Tibial nerve (tissue), 4 donors: ENCODE data around the gene TLR6. TPM values are rescaled to one million over a fixed set of nuclear protein-coding genes. Genes with fewer than 3 reads are reported as not detected.

Experiments used
- DNase-seq, 2 donors: peaks; one replicate each; pipeline ENCODE4 v3.0.0-alpha.2; 2019; ENCODE audit warnings: low spot score in 2 of 2
- H3K27ac ChIP-seq, 4 donors: fragments of 200-600 bp; sonication (generic) in 3 of 4; one replicate each; pipeline ENCODE4 v1.5.1; 2017 to 2019; ENCODE audit warnings: mild to moderate bottlenecking in 1 of 4
- H3K27me3 ChIP-seq, 2 donors: fragments of 200-600 bp; sonication (generic) in 1 of 2; one replicate each; pipeline versions ENCODE4 v1.5.1 to v1.6.0; 2017 to 2019
- H3K36me3 ChIP-seq, 3 donors: fragments of 200-600 bp; sonication (generic); one replicate each; pipeline ENCODE4 v1.5.1; 2018 to 2019
- H3K4me1 ChIP-seq, 4 donors: fragments of 200-600 bp; sonication (generic) in 3 of 4; one replicate each; pipeline ENCODE4 v1.5.1; 2017 to 2019
- H3K4me3 ChIP-seq, 4 donors: fragments of 200-600 bp; sonication (generic) in 3 of 4; one replicate each; pipeline ENCODE4 v1.5.1; 2017 to 2019; ENCODE audit warnings: mild to moderate bottlenecking in 1 of 4, moderate library complexity in 1 of 4
- H3K9me3 ChIP-seq, 4 donors: fragments of 200-600 bp; sonication (generic) in 3 of 4; one replicate each; pipeline ENCODE4 v1.5.1; 2017 to 2019
- CTCF ChIP-seq, 5 experiments: fragments of 200-600 bp in 3 of 5; fragments of 450-650 bp in 2 of 5; sonication (generic) in 3 of 5; IDR thresholded peaks; one replicate each; pipeline ENCODE4 v1.5.1; 2016 to 2019; ENCODE audit warnings: antibody characterized with exemption in 5 of 5, mild to moderate bottlenecking in 3 of 5, moderate library complexity in 2 of 5
- EP300 ChIP-seq, 2 donors: sonication (generic); formaldehyde crosslinking; IDR thresholded peaks; one replicate each; pipeline ENCODE4 v1.6.1; 2017; ENCODE audit warnings: antibody characterized with exemption in 2 of 2, mild to moderate bottlenecking in 1 of 2
- POLR2A ChIP-seq, 2 donors: fragments of 450-650 bp; IDR thresholded peaks; one replicate each; pipeline ENCODE4 v1.6.1; 2017; ENCODE audit warnings: antibody characterized with exemption in 2 of 2, mild to moderate bottlenecking in 2 of 2, moderate library complexity in 2 of 2
- WGBS, 2 donors: methylation state at CpG; one replicate each; pipeline ENCODE4 v1.1.5; 2018; 5-methylcytosine and 5-hydroxymethylcytosine counted together
- total RNA-seq, 4 donors: library from RNA; depleted of rRNA; stranded (reverse); fragments of >200 nt; gene quantifications; one replicate each; pipeline ENCODE4 v1.1.0, GENCODE V29; 2016

TLR6 gene
- total RNA-seq, 4 donors from 2014 or later, result 4.2 to 8.6 (median 5.2) TPM

DNA sequence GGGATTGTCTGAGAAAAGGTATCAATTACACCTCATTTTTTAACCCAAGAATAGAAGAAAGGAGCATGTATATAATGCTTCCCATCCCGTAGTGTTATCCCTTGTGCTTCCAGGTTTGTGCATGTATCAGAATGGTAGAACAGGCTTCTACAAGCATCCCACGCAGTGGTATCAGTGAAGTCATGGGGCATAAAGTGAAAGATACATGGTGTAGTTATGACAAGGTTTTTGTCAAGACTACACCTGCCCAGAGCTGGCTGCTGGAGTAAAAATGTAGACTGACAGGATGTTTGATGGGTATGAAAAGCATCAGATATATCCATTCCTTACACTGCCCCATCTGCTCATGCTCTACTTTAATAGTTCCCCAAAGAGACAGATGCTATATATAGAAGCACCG, 61.5 kb downstream of the TLR6 start:
- H3K4me1 ChIP-seq, result no peaks in the 10 kb centered on the region
- no peak overlapping the region for H3K4me3 ChIP-seq
- no peak for DNase-seq
- H3K36me3 ChIP-seq, result peaks cover 0 to 61% (median 0%) of the 10 kb centered on the region in 3 donors
- no peak for TF ChIP-seq EP300 (IDR thresholded peaks at IDR 0.05)
- no peak overlapping the region for H3K27ac ChIP-seq
- no peaks in the 10 kb centered on the region for H3K27me3 ChIP-seq
- WGBS, 2 donors, result 84 to 85% methylated on average over 3 of the region's 3 CpGs
- H3K9me3 ChIP-seq, result peaks cover 0 to 59% (median 1%) of the 10 kb centered on the region in 4 donors

- no peak overlapping the region for H3K4me3 ChIP-seq
- H3K4me1 ChIP-seq, result no peaks in the 10 kb centered on the region
- no peaks in the 10 kb centered on the region for H3K27me3 ChIP-seq
- DNase-seq, result no peak
- no peak for TF ChIP-seq EP300 (IDR thresholded peaks at IDR 0.05)
- TF ChIP-seq CTCF (IDR thresholded peaks at IDR 0.05), result no peak
- no peak for TF ChIP-seq POLR2A (IDR thresholded peaks at IDR 0.05)
- WGBS, 2 donors, result 59 to 61% methylated on average over 2 of the region's 2 CpGs
- peaks cover 0 to 53% (median 0%) of the 10 kb centered on the region in 3 donors for H3K36me3 ChIP-seq
- no peak overlapping the region for H3K27ac ChIP-seq
- H3K9me3 ChIP-seq, result peaks cover 0 to 49% (median 3%) of the 10 kb centered on the region in 4 donors
Observed at GRCh38 chr4:38794051-38794450, 62.6 kb downstream of the TLR6 start.

DNA sequence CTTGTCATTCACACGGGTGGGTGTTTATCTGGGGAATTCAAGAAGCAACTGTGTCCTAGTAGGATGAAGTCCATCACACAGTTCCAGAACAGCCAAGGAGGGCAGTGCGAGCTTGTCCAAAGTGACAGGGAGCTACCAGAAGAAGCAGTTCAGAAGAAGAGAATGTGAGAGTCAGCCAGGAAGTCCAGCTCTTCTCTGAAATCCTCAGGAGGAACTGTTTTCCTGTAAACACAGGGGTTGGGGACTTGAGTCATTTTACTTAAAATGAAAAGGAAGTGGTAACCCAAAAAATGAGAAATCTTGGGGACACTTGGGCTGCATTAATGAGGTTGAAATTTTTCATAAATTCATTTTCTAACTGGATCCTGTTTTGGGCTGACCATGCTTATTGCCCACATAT, 65.6 kb downstream of the TLR6 start:
- 67 to 77% methylated on average over 2 of the region's 2 CpGs for WGBS, 2 donors
- H3K27me3 ChIP-seq, result no peaks in the 10 kb centered on the region
- TF ChIP-seq EP300 (IDR thresholded peaks at IDR 0.05), result no peak
- TF ChIP-seq POLR2A (IDR thresholded peaks at IDR 0.05), result no peak
- TF ChIP-seq CTCF (IDR thresholded peaks at IDR 0.05), result no peak
- H3K9me3 ChIP-seq, result peaks cover 0 to 21% (median 3%) of the 10 kb centered on the region in 4 donors
- peak overlapping the region in 1 of 4 donors; percentile 25 for H3K27ac ChIP-seq
- peaks cover 0 to 23% (median 0%) of the 10 kb centered on the region in 3 donors for H3K36me3 ChIP-seq
- no peak for DNase-seq
- no peak overlapping the region for H3K4me3 ChIP-seq
- no peaks in the 10 kb centered on the region for H3K4me1 ChIP-seq

GRCh38 chr4:38788317-38788716, 68.3 kb downstream of the TLR6 start:
- no peak for DNase-seq
- peaks cover 0 to 4% (median 0%) of the 10 kb centered on the region in 3 donors for H3K36me3 ChIP-seq
- H3K27ac ChIP-seq, result no peak overlapping the region
- no peaks in the 10 kb centered on the region for H3K4me1 ChIP-seq
- TF ChIP-seq CTCF (IDR thresholded peaks at IDR 0.05) (no peak), POLR2A (IDR thresholded peaks at IDR 0.05) (no peak), EP300 (IDR thresholded peaks at IDR 0.05) (no peak)
- H3K4me3 ChIP-seq, result no peak overlapping the region
- WGBS, 2 donors, result 33 to 45% methylated on average over 1 of the region's 1 CpG
- H3K9me3 ChIP-seq, result peaks cover 0 to 3% (median 0%) of the 10 kb centered on the region in 4 donors
- H3K27me3 ChIP-seq, result no peaks in the 10 kb centered on the region

DNA sequence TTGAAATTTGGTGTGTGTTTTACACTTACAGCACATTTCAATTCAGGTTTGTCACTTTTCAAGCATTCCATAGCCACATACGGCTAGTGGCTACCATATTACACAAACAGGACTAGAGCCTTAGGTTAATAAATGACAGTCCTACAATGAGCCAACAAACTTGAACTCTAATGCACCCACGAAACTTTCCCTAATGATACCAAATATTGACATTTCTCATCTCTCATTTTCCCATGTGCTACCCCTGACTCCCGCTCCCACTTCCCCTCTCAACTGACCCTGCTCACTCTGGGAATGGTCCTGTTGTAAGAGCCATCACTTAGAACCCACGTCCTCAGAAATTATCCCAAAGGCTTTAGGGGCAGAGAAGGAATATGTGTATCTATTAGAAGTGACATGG, 68.9 kb downstream of the TLR6 start:
- 80% methylated on average over 4 of the region's 4 CpGs for WGBS, 2 donors
- H3K4me3 ChIP-seq, result no peak overlapping the region
- H3K4me1 ChIP-seq, result peaks cover 0 to 6% (median 0%) of the 10 kb centered on the region in 4 donors

More for the DNA sequence above, 68.9 kb downstream of the TLR6 start:
- Histone ChIP-seq H3K36me3 (peaks cover 0 to 4% (median 0%) of the 10 kb centered on the region in 3 donors), H3K9me3 (peaks cover 0 to 3% (median 0%) of the 10 kb centered on the region in 4 donors), H3K27ac (no peak overlapping the region), H3K27me3 (no peaks in the 10 kb centered on the region)
- no peak for DNase-seq
- no peak for TF ChIP-seq CTCF (IDR thresholded peaks at IDR 0.05)
- no peak for TF ChIP-seq EP300 (IDR thresholded peaks at IDR 0.05)
- TF ChIP-seq POLR2A (IDR thresholded peaks at IDR 0.05), result no peak
